Left colon (tissue), 2 donors: ENCODE measurements around the gene TDG. TPM values are rescaled to one million over a fixed set of nuclear protein-coding genes. Genes with fewer than 3 reads are reported as not detected.
A peak's percentile ranks its signal among the peaks of the same experiment; 100 is the strongest.

Experiments
- ATAC-seq: fragments of 200-7000 bp; cut with Tn5 transposase; one replicate; pipeline ENCODE4 v1.9.1; 2020; ENCODE audit warnings: mild to moderate bottlenecking, moderate library complexity
- DNase-seq, 2 donors: peaks; one replicate each; pipeline ENCODE4 v3.0.0-alpha.2; 2020
- intact Hi-C, 2 donors: fragments of 100-400 bp; cut with DNase I in 1 of 2; cut with micrococcal nuclease in 1 of 2; formaldehyde crosslinking; loops; one replicate each; pipeline versions ENCODE4 v1.11.2 to v1.14.0; 2022; cut with DNase I, micrococcal nuclease
- long read RNA-seq: library from polyadenylated mRNA; unstranded; transcript quantifications from one replicate; pipeline ENCODE4 v2.0.0, GENCODE V29; 2021
- total RNA-seq, 2 donors: library from RNA; stranded (reverse); fragmentation: NEBNext Ultra II Directional; extraction: Animal tissue kit (Norgen Biotek cat#: 25700); gene quantifications; one replicate each; pipeline ENCODE4 v1.2.1, GENCODE V29; 2021
- donor health status: DM: no; HTN: no; CAD: no.
- donor health status: DM: yes; HTN: yes; CAD: no.

The TDG gene
- total RNA-seq = 10 to 100 TPM; 22.7 to 31.6 TPM
- long read RNA-seq, transcript TDG-202 (10 exons, 3,251 nt) = major isoform, 21 of 39 reads
- long read RNA-seq, partial matches to known transcripts = 11 of 39 reads
- long read RNA-seq, other reads (novel, unspliced or antisense) = 1 of 39 reads

- intact Hi-C loops = loop anchor here in 1 of 2 donors (10.0 kb wide), 1 partner anchor 99 kb away; the partner anchor contains the start of gene HCFC2
- DNase-seq (peak; percentile 96 to 99), ATAC-seq (peak; percentile 97)
Measured at GRCh38 chr12:103965590-103966504, at the start of gene TDG. Gene TDG (plus strand): TSS chr12:103965872. CDS start chr12:103966038, 166 bp downstream.

- intact Hi-C loops = no loop called here
- DNase-seq = no peak
- ATAC-seq = no peak
Measured at GRCh38 chr12:103917873-103918272, 47.8 kb upstream of the TDG start.

GRCh38 chr12:103924761-103925641, 40.7 kb upstream of the TDG start:
- intact Hi-C loops = no loop called here
- ATAC-seq = no peak
- DNase-seq = no peak

GRCh38 chr12:103928682-103929045, 37.0 kb upstream of the TDG start:
- intact Hi-C loops = no loop called here
- ATAC-seq (peak; percentile 4), DNase-seq (peak; percentile 60 to 66)

GRCh38 chr12:103929046-103929783, 36.5 kb upstream of the TDG start:
- DNase-seq = peak; percentile 79 to 89
- ATAC-seq = peak; percentile 57
- intact Hi-C loops = no loop called here

GRCh38 chr12:103929784-103930033, 36.0 kb upstream of the TDG start:
- ATAC-seq = no peak
- intact Hi-C loops = no loop called here
- DNase-seq = no peak

GRCh38 chr12:103930034-103930786, 35.5 kb upstream of the TDG start, which contains the start of gene HSP90B1:
Gene HSP90B1 (plus strand): TSS chr12:103930410. CDS start chr12:103930516, 106 bp downstream.
- ATAC-seq (peak; percentile 88), DNase-seq (peak; percentile 99 to 100)
- intact Hi-C loops = no loop called here

- intact Hi-C loops = no loop called here
Measured at GRCh38 chr12:103930787-103931735, 34.6 kb upstream of the TDG start.

GRCh38 chr12:103933237-103933636, 32.4 kb upstream of the TDG start:
- DNase-seq (no peak), ATAC-seq (no peak)
- intact Hi-C loops = no loop called here

More at GRCh38 chr12:103930787-103931735, 34.6 kb upstream of the TDG start:
- ATAC-seq = no peak
- DNase-seq = peak; percentile 47 to 53

GRCh38 chr12:103936679-103937078, 29.0 kb upstream of the TDG start:
- intact Hi-C loops = no loop called here
- DNase-seq (no peak), ATAC-seq (no peak)

GRCh38 chr12:103944964-103945363, 20.7 kb upstream of the TDG start:
- DNase-seq (no peak), ATAC-seq (no peak)
- intact Hi-C loops = no loop called here

GRCh38 chr12:103947871-103948555, 17.7 kb upstream of the TDG start:
- intact Hi-C loops = no loop called here
- DNase-seq = no peak
- ATAC-seq = no peak

- no peak for DNase-seq
- no peak for ATAC-seq
- intact Hi-C loops = no loop called here
Measured at GRCh38 chr12:103948746-103949406, 16.8 kb upstream of the TDG start.

GRCh38 chr12:103952497-103952896, 13.2 kb upstream of the TDG start:
- DNase-seq = no peak
- ATAC-seq = no peak
- intact Hi-C loops = loop anchor here in 1 of 2 donors (10.0 kb wide), 1 partner anchor 152 kb away; no protein-coding TSS in a partner anchor

GRCh38 chr12:103955811-103956508, 9.7 kb upstream of the TDG start:
- intact Hi-C loops = loop anchor here in 1 of 2 donors (10.0 kb wide), 1 partner anchor 149 kb away; no protein-coding TSS in a partner anchor
- peak; percentile 6 for ATAC-seq

More at GRCh38 chr12:103955811-103956508, 9.7 kb upstream of the TDG start:
- DNase-seq = no peak
